ENCODE measurements around the gene RAB4B. TPM values are rescaled to one million over a fixed set of nuclear protein-coding genes. Genes with fewer than 3 reads are reported as not detected.
A peak's percentile ranks its signal among the peaks of the same experiment; 100 is the strongest.

Gene RAB4B
- total RNA-seq, 1 donor from 2014 or later = 14.5 TPM

DNA sequence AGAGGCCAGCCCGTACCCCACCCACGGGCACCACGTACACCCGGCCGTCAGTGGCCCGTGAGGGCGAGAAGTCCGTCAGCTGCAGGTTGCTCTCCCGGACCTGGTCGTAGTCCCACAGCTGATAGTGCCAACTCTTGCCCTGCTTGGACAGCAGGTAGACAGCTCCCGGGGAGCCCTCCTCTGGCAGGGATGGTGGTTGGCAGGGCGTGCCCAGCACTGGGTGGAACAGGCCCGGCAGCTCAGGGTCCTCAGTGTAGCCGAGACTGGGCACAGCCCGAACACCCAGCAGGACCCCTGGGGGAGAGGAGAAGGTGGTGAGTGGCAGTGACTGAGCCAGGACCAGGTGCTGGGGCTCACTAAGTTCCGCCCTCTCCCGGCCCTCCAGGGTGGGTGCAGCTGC lies 35.6 kb upstream of the RAB4B start:
- Mint-ChIP-seq H3K36me3 (peaks cover 5% of the 10 kb centered on the region), H3K4me1 (peaks cover 7% of the 10 kb centered on the region), H3K27me3 (ENCODE audit: low read depth) (no peaks in the 10 kb centered on the region), H3K4me3 (no peak overlapping the region), H3K9me3 (no peaks in the 10 kb centered on the region), H3K27ac (no peak overlapping the region)
- TF ChIP-seq, protein P1, sequence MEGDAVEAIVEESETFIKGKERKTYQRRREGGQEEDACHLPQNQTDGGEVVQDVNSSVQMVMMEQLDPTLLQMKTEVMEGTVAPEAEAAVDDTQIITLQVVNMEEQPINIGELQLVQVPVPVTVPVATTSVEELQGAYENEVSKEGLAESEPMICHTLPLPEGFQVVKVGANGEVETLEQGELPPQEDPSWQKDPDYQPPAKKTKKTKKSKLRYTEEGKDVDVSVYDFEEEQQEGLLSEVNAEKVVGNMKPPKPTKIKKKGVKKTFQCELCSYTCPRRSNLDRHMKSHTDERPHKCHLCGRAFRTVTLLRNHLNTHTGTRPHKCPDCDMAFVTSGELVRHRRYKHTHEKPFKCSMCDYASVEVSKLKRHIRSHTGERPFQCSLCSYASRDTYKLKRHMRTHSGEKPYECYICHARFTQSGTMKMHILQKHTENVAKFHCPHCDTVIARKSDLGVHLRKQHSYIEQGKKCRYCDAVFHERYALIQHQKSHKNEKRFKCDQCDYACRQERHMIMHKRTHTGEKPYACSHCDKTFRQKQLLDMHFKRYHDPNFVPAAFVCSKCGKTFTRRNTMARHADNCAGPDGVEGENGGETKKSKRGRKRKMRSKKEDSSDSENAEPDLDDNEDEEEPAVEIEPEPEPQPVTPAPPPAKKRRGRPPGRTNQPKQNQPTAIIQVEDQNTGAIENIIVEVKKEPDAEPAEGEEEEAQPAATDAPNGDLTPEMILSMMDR (IDR thresholded peaks at IDR 0.05; ENCODE audit: unreplicated experiment) = no peak
- DNase-seq (ENCODE audit: low spot score in 2 of 2, unreplicated experiment in 2 of 2) = no peak

DNA sequence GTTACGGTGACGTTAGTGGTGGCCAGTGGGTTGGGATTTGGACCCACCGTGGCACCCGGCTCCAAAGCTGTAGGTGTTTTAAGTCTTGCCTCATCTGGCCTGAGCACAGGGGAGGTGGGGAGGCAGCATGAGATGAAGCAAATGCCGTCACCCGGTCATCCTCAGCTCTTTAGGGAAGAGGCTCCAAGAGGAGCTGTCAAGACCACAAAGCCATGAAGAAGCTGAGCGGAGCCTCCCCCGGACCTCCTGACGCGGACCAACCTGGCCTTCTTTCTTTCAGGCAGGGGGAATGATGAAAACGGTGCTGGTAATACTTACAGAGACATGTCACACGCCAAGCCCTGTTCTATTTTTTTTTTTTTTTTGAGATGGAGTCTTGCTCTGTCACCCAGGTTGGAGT lies 35.2 kb upstream of the RAB4B start:
- H3K27ac Mint-ChIP-seq = no peak overlapping the region

DNA sequence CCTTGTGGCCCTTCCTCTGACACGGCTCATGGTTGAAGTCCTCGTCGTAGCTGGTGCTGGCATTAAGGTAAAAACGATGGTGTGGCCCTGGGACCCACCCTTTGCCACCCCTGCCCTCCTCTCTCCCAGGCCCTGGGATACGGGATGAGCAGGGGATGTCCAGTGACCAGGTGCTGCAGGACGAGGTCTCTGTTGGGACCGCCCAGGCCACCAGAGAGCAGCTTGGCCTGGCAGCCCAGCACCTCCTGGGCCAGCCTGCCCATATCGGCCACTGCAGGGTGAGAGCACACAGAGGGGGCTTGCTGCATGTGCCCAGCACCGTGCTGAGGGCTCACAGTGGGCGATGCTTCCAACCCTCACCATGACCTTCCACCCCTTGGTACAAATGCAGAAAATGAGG lies 34.1 kb upstream of the RAB4B start:
- no peaks in the 10 kb centered on the region for H3K9me3 Mint-ChIP-seq
- peaks cover 14% of the 10 kb centered on the region for H3K4me1 Mint-ChIP-seq
- no peak for DNase-seq (ENCODE audit: low spot score in 2 of 2, unreplicated experiment in 2 of 2)
- H3K27ac Mint-ChIP-seq = no peak overlapping the region
- peaks cover under 1% of the 10 kb centered on the region for H3K36me3 Mint-ChIP-seq
- TF ChIP-seq, protein P1 (IDR thresholded peaks at IDR 0.05; ENCODE audit: unreplicated experiment) = no peak
- no peak overlapping the region for H3K4me3 Mint-ChIP-seq
- no peaks in the 10 kb centered on the region for H3K27me3 Mint-ChIP-seq (ENCODE audit: low read depth)

More for the DNA sequence above, 35.2 kb upstream of the RAB4B start:
- no peaks in the 10 kb centered on the region for H3K27me3 Mint-ChIP-seq (ENCODE audit: low read depth)
- H3K4me1 Mint-ChIP-seq = peaks cover 7% of the 10 kb centered on the region
- peaks cover 2% of the 10 kb centered on the region for H3K36me3 Mint-ChIP-seq
- H3K9me3 Mint-ChIP-seq = no peaks in the 10 kb centered on the region
- TF ChIP-seq, protein P1 (IDR thresholded peaks at IDR 0.05; ENCODE audit: unreplicated experiment) = no peak
- no peak for DNase-seq (ENCODE audit: low spot score in 2 of 2, unreplicated experiment in 2 of 2)
- no peak overlapping the region for H3K4me3 Mint-ChIP-seq

- Mint-ChIP-seq H3K4me1 (peaks cover 22% of the 10 kb centered on the region), H3K9me3 (no peaks in the 10 kb centered on the region), H3K36me3 (no peaks in the 10 kb centered on the region), H3K4me3 (no peak overlapping the region), H3K27ac (peak overlapping the region; percentile 89), H3K27me3 (ENCODE audit: low read depth) (no peaks in the 10 kb centered on the region)
- TF ChIP-seq, protein P1 (IDR thresholded peaks at IDR 0.05; ENCODE audit: unreplicated experiment) = no peak
- no peak for DNase-seq (ENCODE audit: low spot score in 2 of 2, unreplicated experiment in 2 of 2)
These were observed 33.3 kb upstream of the RAB4B start for GRCh38 chr19:40744554-40745401.

GRCh38 chr19:40745402-40745780 lies 32.7 kb upstream of the RAB4B start:
- DNase-seq (ENCODE audit: low spot score in 2 of 2, unreplicated experiment in 2 of 2) = no peak
- Mint-ChIP-seq H3K4me3 (no peak overlapping the region), H3K4me1 (peaks cover 28% of the 10 kb centered on the region), H3K27ac (peak overlapping the region; percentile 89), H3K27me3 (ENCODE audit: low read depth) (no peaks in the 10 kb centered on the region), H3K36me3 (no peaks in the 10 kb centered on the region), H3K9me3 (no peaks in the 10 kb centered on the region)
- TF ChIP-seq, protein P1 (IDR thresholded peaks at IDR 0.05; ENCODE audit: unreplicated experiment) = no peak
